AML-193 (cell line): ENCODE measurements around the gene CSNK2A3.
"Not testable (repeated sequence)": the region's sequence is repeated elsewhere in the genome, so short reads cannot be mapped to it uniquely, and the experiment has no call there.

Experiments
- DNase-seq, 2 experiments: peaks; one replicate each; lab custom pipeline; 2025; lab: John Stamatoyannopoulos, UW

Gene CSNK2A3

DNA sequence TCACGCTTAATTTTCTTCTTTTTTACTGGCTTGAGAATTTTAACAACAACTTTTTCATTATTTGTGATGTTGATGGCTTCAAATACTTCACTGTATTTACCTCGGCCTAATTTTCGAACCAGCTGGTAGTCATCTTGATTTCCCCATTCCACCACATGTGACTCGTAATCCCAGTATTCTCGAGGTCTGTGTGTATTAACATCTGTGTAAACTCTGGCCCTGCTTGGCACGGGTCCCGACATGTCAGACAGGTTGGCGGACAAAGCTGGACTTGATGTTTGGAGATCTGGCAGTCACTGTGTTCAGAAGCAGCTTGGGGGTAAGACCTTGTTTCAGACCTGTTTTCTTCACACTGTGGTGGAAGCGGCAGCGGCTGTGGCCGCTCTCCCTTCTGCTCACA, at the start of gene CSNK2A3:
TSS of gene CSNK2A3 (minus strand) at position 373 of the 400 bp plus-strand sequence. CDS start at position 242, 131 bp downstream.
- DNase-seq, result not testable (repeated sequence)

DNA sequence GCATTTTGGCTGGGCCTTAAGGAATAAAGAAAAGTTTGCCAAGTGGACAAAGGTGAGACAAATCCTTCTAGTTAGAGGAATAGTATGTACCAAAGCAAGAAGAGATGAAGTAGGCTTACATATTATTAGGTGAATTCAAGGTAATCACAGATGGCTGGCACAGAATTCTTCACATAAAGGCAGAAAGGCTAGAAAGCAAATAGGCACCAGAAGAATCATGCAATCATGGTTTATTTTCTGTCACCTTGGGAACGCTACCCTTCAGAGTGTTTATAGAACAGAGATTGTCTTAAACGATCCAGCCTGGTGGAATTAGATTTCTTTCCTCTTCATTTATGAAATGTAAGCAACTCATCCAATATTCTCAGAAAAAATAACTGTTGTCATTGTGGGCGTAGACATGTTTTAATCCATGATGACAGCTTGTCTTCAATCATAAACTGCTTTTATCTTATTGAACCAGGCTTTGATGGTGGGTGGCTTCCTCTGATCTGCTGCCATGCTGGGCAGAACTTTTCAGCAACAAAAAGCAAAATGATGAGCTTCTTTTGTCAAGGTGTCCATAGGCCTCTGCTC, 49.0 kb upstream of the CSNK2A3 start:
- no peak for DNase-seq

DNA sequence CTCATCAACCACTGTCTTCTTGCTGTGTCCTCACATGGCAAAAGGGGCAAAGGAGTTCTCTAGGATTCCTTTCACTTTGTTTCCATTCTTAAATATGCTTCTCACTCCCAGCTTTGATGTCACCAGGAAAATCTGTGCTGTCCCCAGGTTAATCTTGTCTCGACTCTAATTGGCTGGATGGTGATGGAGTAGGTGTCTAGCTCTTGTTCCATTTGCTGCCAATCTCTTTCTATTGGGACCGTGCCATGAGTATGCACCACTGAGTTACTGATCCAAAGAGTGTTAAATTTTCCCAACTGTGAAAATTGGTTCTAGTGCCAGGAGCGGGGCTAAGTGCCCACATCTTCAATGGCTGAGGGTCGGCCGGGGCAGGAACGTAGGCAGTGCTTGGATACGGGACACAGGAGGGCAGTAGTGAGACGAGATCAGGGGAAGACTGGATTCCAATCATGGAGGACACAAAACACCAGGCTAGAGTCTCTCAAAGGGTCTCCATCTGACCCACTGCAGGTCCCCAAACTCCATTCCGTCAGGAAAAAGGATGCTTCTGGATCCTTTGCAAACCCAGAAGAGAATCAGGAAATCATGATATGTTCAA, 47.7 kb upstream of the CSNK2A3 start:
- DNase-seq, result peak in 1 of 2 experiments; percentile 3

DNA sequence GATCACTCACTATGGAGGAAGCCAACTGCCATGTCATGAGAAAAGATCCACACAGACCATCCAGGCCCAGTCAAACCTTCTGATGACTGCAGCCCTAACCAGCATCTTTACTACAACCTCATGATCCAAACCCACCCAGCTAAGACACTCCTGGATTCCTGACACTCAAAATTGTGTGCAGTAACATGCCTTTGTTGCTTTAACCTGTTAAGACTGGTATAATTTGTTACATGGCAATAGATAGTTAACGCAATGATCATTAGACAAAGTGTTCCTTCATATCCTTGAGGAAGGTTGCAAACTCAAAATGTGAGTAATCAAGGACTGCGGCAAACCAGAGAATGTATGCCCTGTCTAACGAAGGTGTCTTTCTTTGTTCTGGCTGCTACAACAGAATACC, 47.1 kb upstream of the CSNK2A3 start:
- no peak for DNase-seq

DNA sequence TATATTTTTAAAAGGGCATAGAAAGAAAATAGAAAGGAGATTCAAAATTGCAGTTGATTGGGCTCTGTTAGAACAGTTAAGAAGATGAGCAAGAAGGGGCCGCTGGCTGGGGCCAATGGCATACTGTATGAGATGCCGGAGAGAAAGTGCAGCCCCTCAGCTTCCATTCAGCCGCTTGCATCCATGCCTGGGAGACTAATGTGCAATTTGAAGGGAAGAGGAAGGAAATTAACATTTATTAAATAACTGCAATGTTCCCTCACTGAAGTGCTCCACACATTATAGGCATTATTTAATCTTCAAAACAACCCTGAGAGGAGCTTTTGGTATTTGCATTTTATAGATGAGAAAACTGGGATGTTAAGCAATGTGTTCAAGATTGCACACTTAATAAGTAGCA, 44.7 kb upstream of the CSNK2A3 start:
- no peak for DNase-seq

DNA sequence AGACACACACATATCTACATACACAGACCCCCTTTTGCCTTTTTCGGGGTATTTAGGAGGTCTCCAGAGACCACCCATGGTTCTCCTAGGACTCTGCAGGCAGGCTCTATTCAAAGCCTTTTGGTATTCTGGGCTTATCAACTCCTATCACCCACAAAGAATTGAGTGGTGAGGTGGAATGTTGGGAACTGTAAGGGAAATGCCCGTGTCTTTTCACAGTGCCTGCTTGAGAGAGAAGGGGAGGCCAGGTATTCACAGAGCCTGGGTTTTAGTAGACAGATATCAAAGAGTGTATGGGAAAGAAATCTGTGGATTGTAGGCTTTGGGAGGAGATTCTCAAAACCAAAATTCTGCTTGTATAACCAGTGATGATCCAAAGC, 44.0 kb upstream of the CSNK2A3 start:
- no peak for DNase-seq

DNA sequence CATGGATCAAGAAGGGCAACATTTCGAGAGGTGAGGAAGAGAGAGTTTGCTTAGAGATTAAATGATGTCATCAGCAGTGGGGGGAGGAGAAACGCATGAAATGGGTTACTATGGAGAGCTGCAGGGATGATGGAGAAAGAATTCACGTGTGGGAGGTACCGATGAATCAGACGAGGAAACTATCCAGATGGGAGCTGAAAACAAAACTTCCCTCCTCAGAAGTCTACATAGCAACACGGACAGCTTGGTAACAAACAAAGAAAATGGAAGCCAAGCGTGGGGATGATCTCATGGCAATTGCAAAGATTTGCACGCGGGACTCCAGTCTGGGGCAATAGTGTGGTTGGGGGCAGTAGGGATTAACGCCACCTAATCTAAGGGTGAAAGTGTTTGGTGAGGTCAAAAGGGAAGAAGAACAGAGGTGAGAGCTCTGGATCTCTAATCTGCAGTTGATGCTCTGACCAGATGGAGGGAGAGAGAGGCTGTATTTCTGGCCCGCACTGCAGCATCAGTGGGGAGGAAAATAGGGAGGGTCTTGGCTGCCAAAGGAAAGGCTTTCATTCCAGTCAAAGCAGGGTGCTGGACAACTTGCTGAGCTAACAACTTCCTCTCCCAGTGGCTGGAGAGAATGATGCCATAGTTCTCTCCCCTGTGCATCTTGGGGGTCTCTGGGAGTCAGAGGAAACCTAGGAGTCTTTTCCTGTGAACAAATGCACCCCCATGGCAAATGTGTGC, 43.4 kb upstream of the CSNK2A3 start:
- no peak for DNase-seq

DNA sequence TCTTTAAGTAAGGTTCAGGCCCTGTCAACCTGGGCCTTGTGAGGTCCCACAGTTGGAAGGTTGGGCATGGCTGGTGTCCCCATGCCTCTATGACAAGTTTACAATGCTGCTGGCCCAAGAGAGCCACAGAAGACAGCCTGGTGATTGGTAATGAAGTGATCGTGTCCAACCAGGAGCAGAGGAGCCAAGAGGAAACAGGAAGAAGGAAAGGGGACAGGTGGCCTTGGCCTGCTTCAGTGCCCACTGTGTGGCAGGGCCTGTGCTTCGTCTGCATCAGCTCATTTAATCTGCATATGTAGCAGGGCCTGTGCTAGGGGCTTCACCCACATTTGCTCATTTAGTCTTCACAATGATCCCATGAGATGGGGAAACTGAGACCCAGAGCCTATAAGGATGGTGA, 42.1 kb upstream of the CSNK2A3 start:
- DNase-seq, result no peak

DNA sequence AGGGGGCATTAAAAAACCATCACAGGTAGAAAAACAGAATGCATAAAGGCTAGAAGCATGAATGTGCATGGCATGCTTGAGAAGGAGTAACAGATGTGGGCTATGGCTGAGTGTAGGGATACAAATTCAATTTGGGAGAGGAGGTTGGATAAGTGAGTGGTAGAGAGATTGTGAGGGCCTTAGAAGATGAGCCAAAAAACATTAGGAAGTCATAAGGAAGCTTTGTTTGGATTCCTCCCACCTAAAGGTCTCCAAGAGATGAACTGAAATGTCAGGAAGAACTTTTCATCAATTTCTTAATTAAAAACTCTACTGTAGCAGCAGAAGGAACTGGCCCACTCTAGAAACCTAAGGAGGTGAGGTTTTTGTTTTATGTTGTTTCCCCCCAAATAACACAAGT, 41.2 kb upstream of the CSNK2A3 start:
- no peak for DNase-seq

DNA sequence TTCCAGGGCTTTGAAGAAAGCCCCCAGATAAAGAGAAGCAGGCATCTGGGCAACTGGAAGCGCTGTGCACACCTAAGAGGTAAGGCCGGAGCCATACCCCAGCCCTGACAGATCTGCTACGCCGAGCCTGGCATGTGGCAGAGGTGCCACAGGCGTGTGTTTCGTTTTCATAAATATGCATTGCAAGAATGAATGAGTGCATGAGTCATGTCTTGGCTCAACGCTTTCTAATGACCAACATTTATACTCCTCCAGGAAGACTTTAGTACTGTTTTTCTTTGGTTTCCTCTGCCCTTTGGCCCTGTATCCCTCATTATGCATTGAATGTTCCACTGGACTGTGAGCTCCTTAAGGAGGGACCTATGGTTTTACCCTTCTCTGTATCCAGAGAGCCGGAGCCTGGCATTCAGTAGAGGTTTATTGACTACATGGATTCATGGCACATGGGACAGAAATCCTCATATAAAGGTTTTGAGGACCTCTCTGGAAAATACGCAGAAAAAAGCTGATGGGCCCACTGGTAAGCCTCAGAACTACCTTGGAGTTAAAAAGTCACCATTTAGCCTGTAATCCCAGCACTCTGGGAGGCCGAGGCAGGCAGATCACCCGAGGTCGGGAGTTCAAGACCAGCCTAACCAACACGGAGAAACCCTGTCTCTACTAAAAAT, 38.9 kb upstream of the CSNK2A3 start:
- no peak for DNase-seq

DNA sequence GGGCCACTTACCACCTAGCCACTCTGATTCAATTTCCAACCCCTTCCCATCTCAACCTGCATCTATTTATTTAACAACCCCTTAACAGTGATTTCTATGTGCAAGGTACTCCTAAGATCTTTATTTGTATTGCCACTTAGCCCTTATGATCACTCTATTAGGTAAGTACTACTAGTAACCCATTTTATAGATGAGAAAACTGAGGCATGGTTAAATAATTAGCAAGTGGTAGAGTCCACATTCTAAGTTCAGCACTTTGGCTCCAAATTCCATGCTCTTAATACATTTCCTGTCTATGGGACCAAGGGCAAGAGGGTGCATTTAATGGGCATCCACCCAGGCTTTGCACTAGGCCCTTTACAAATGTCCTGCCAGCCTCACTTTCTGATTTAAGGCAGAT, 38.1 kb upstream of the CSNK2A3 start:
- no peak for DNase-seq

DNA sequence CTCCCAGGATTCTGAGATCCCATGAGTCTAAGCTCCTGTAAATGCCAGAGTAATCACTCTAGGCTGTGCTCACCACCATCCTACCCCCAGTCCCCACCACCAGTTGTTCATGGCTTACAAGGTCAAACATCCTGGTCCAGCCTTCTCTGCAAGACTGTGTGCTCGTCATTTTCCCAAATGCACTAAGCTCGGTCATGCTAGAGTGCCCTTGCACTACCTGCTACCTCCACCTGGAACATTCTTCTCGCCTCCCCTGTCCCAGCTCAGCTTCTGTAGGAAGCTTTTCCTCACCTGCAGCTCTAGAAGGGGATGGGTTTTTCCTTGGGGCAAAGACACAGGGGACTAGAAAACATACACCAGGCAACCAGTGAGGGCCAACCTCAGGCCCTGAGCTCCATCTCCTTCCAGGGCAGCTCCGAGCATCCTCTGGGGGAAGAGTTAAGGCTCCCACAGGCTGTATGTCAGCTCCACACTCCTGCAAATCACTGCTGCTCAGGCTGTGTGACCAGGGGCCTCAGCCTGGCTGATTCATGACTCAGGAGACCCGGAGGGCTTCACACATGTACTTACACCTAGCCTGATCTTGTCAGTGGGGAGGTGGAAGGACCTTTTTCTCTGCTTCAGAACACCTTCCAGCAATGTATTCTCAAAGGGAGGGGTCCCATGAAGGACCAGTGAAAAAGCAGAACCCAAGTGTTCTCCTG, 37.2 kb upstream of the CSNK2A3 start:
- no peak for DNase-seq

DNA sequence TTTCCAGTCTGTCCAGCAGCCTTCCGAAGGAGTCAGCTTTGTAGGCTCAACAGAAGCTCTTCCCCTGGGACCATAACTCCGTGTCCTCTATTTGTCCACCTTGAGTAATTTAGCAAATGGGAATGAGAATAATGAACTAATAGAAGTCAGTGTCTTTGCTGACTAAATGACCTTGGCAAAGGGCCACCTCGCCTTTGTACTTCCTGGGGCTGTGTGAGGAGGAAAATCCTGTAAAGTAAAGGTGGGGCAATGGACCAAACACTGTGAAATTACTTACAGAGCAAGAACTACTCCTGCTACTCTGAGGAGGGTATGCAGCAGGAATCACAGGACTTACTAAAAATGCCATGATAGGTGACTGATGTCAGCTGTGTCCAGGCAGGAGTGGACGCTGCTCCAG, 36.2 kb upstream of the CSNK2A3 start:
- DNase-seq, result no peak

DNA sequence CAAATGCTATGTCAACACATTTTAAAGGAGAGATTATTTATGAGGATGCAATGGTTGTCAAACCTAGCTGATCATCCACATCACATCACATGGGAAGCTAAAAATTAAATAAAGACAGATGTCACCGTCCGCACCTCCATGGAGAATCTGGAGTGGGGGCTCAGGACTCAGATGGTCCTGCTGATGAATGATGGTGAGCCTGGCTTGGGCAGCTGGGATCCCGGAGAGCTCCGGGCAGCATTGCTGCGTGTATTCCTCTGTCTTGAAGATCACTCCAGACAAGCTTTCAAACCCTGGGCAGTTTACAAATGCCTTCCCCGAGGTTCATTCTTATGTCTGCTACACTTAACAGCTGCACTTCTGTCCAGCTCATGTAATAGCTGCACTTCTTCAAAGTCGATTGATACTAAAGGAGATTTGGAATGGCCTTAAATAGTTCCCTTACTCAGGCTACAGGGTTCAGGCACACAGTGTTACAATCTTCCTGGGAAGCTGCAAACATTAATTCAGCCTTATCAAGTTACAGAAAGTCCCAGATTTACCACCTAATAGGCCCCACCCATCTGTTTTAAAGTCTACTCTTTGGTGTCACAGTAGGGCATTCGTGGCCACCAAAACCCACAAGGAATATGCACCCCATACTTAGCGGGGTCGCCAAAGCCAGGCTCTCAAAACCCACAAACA, 34.7 kb upstream of the CSNK2A3 start:
- DNase-seq, result no peak

DNA sequence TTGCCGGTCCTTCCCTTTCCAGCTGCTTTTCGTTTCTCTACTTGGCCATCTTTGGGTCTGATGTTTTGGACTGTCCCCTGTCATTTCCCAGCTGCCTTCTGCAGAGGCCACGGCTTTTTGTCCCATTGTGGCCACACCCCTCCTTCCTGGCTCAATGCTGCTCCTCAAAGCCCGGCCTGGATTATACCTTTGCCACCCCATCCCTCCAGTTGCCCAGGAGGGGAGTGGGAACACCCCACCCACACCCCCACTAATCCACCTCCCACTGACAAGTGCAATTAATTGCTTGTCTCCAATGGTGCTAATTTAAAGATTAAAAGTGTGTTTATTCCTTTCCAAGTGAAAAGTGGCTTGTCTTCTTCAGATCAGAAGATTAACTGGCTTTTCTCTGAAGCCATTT, 34.2 kb upstream of the CSNK2A3 start:
- DNase-seq, result no peak

DNA sequence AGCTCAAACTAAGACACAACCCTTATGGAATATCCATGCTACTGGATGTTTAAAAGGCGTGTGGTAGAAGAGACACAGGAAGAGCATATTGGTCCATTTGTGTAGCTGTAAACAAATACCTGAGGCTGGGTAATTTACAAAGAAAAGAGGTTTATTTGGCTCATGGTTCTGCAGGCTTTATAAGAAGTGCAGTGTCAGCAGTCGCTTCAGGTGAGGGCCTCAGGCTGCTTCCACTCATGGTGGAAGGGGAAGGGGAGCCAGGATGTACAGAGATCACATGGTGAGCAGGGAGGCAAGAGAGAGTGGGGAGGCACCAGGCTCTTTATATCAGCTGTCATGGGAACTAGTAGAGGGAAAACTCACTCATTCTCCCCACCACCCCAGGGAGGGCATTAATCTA, 31.8 kb upstream of the CSNK2A3 start:
- no peak for DNase-seq

DNA sequence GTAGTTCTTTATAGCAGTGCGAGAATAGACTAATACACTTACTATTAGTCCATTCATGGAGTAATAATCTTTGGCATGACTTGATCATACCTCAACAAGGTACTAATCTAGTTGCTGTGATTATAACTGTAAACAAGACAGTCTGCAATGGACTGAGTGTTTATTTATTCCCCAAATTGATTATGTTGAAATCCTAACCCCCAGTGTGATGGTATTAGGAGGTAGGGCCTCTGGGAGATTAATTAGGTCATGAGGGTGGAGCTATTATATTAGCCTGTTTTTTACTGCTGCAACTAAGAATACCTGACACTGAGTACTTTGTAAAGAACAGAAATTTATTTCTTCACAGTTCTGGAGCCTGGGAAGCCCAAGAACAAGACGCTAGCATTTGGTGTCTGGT, 30.9 kb upstream of the CSNK2A3 start:
- DNase-seq, result no peak

DNA sequence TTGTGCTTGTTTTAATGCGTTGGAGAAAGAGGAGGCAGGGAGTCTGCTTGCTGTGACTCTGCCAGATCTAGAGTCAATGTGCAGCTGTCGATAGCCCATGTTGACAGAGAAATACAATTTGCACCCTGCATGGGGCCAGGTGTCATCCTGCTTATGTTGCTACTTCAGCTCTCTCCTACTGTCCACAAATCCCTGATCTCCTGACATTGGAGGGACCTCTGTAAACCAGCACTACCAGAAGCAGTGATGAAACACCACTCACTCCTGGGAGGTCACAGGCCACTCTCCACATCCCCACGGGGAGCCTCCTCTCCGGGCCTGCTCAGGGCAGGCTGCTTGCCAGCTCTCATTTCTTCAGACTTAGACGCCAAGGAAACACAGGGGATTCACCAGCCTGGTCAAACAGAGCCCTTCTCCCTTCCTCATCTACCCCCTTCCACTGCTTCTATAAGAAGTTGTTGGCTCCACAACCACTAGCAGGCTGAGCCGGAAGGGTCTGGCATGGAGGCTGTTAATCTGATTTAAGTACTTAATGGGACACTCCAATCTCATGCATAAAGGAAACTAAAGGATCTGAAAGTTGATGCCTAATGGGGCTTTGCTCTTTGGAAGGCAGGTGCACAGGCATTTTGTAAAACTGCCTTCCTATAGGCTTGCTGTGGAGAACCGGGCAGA, 29.9 kb upstream of the CSNK2A3 start:
- DNase-seq, result no peak

DNA sequence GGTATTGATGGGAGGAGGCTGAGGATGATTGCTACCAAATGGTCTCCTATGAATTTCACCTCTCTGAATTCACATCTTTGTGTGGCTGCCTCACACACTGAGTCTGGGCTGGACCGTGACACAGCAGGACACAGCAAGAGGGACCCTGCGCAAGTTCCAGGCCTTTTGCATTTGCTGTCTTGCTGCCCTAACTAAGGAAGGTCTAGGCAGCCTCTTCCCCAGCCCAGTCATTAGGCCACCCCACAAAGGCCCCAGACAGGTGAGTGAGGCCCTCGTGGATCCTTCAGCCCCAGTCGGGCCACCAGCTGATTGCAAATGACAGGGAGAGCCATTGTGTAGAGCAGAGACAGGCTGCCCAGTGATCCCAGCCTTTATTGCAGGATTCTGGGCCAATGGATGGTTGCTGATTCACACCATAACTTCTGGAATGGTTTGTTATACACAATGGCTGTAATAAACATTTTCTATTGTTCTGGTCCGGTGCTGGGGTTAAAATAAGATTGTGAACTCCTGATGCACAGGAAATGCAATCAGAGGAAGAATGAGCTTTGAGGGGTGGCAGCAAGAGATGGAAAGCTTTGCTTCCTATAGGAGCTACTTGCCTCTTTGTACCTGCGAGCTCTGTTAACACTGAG, 28.5 kb upstream of the CSNK2A3 start:
- DNase-seq, result no peak

DNA sequence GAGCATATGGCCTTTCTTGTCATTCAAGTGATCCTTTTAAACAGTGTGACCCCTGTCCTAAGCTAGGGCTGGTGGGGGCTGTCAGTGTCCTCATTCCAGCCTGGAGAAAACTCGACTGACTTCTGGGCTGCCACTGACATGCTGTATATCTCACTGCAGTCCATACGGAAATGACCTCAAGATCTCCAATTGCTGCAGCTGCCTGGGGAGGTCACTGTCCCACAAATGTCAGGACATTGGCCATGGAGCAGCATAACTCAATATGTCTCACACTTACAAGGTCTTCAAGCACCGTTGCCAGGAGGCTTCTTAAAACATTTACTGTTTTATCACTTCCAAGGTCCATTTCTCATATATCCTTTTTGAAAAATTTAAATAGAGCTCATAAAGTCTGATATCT, 27.8 kb upstream of the CSNK2A3 start:
- DNase-seq, result no peak

DNA sequence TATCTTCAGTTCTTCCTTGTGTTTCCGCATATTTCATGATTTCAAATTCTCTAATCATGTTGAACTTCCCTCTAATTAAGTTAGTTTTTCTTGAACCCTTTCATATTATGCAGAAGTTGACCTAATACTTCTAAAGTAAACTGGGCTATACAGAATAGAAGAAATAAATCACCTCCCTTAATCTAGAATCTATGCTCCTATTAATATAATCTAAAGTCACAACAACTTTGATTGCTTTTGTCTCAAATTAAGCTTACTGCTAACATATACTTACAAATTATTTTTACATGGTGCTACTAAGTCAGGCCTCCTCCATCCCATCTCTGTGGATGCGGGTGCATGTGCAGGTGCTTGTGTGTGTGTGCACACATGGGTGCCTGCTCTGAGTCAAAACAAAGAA, 27.3 kb upstream of the CSNK2A3 start:
- no peak for DNase-seq
